HG03175 (cell line): ENCODE data around the gene FOXP2.
A peak's percentile ranks its signal among the peaks of the same experiment; 100 is the strongest.
"Not testable (repeated sequence)": the region's sequence is repeated elsewhere in the genome, so short reads cannot be mapped to it uniquely, and the experiment has no call there.

Experiments used
- ATAC-seq: cut with Tn5 transposase; IDR thresholded peaks from one replicate; pipeline ENCODE4 v1.9.1; 2021; ENCODE audit warnings: mild to moderate bottlenecking, moderate library complexity; ENCODE audit not compliant: unreplicated experiment

Gene FOXP2

GRCh38 chr7:114574384-114574783 is 159.8 kb downstream of the FOXP2 start:
- ATAC-seq: no peak

- no peak for ATAC-seq
These were observed 160.5 kb downstream of the FOXP2 start for GRCh38 chr7:114575098-114575497.

GRCh38 chr7:114580963-114581362 is 166.3 kb downstream of the FOXP2 start:
- not testable (repeated sequence) for ATAC-seq

GRCh38 chr7:114588506-114588905 is 173.9 kb downstream of the FOXP2 start:
- no peak for ATAC-seq

- no peak for ATAC-seq
These were observed 174.8 kb downstream of the FOXP2 start for GRCh38 chr7:114589436-114589835.

- ATAC-seq: no peak
These were observed 175.7 kb downstream of the FOXP2 start for GRCh38 chr7:114590298-114590697.

- no peak for ATAC-seq
These were observed 184.3 kb downstream of the FOXP2 start for GRCh38 chr7:114598946-114599345.

- ATAC-seq: no peak
These were observed 191.5 kb downstream of the FOXP2 start for GRCh38 chr7:114606100-114606499.

GRCh38 chr7:114608822-114609221 is 194.2 kb downstream of the FOXP2 start:
- not testable (repeated sequence) for ATAC-seq

GRCh38 chr7:114620208-114620607 is 205.6 kb downstream of the FOXP2 start:
- no peak for ATAC-seq

- ATAC-seq: no peak
These were observed 207.6 kb downstream of the FOXP2 start for GRCh38 chr7:114622221-114622620.

- no peak for ATAC-seq
These were observed 208.5 kb downstream of the FOXP2 start for GRCh38 chr7:114623146-114623545.

- no peak for ATAC-seq
These were observed 212.6 kb downstream of the FOXP2 start for GRCh38 chr7:114627231-114627630.

GRCh38 chr7:114628362-114628761 is 213.7 kb downstream of the FOXP2 start:
- peak; percentile 47 for ATAC-seq

GRCh38 chr7:114629762-114630161 is 215.1 kb downstream of the FOXP2 start:
- no peak for ATAC-seq

GRCh38 chr7:114630201-114630990 is 215.8 kb downstream of the FOXP2 start:
- ATAC-seq: no peak

GRCh38 chr7:114631249-114631822 is 216.7 kb downstream of the FOXP2 start:
- ATAC-seq: no peak

GRCh38 chr7:114639451-114639850 is 224.8 kb downstream of the FOXP2 start:
- ATAC-seq: no peak

GRCh38 chr7:114644455-114644854 is 229.8 kb downstream of the FOXP2 start:
- no peak for ATAC-seq

- ATAC-seq: no peak
These were observed 230.8 kb downstream of the FOXP2 start for GRCh38 chr7:114645451-114645850.

GRCh38 chr7:114647518-114647917 is 232.9 kb downstream of the FOXP2 start:
- ATAC-seq: no peak

- ATAC-seq: no peak
These were observed 233.5 kb downstream of the FOXP2 start for GRCh38 chr7:114648117-114648516.

- no peak for ATAC-seq
These were observed 234.1 kb downstream of the FOXP2 start for GRCh38 chr7:114648680-114649079.
